Keratinocyte (primary cell): Measurements from ENCODE around the gene CFAP53. TPM values are rescaled to one million over a fixed set of nuclear protein-coding genes. Genes with fewer than 3 reads are reported as not detected.

Experiments
- DNase-seq: peaks from one replicate; pipeline ENCODE4 v3.0.0-alpha.2; 2011; ENCODE audit warnings: low read depth, missing footprints, low spot score
- FAIRE-seq: peaks from 2 replicates; lab custom pipeline; 2011; peaks lifted over from hg19 to GRCh38; lab: Jason Lieb, UNC
- H2AFZ ChIP-seq: 2 replicates; pipeline ENCODE4 v1.6.0; 2012; ENCODE audit warnings: low read length, control low read depth, inconsistent platforms; ENCODE audit not compliant: control insufficient read depth
- H3K27ac ChIP-seq: 2 replicates; pipeline ENCODE4 v1.5.1; 2011; ENCODE audit warnings: low read length; ENCODE audit not compliant: control insufficient read depth, insufficient read depth
- H3K27me3 ChIP-seq: 3 replicates; pipeline ENCODE4 v1.6.0; 2011; ENCODE audit warnings: low read length; ENCODE audit not compliant: control insufficient read depth, insufficient read depth; ENCODE audit errors: extremely low read depth
- H3K36me3 ChIP-seq, 2 experiments: 2 replicates in 1 of 2; 3 replicates in 1 of 2; pipeline ENCODE4 v1.5.1; 2011; ENCODE audit warnings: low read length in 2 of 2, mild to moderate bottlenecking in 1 of 2; ENCODE audit not compliant: control insufficient read depth in 2 of 2, insufficient read depth in 2 of 2; ENCODE audit errors: extremely low read depth in 1 of 2
- H3K4me1 ChIP-seq: 3 replicates; pipeline ENCODE4 v1.5.1; 2011; ENCODE audit warnings: low read length; ENCODE audit not compliant: control insufficient read depth, insufficient read depth; ENCODE audit errors: extremely low read depth
- H3K4me2 ChIP-seq: 3 replicates; pipeline ENCODE4 v1.6.0; 2011; ENCODE audit warnings: low read depth, low read length; ENCODE audit not compliant: control insufficient read depth, insufficient read depth; ENCODE audit errors: extremely low read depth
- H3K4me3 ChIP-seq, 3 experiments: fragments of 200-600 bp in 1 of 3; sonication (generic) in 1 of 3; 2 replicates in 2 of 3; 3 replicates in 1 of 3; pipeline ENCODE4 v1.5.1; 2011 to 2016; ENCODE audit warnings: low read length in 3 of 3, mild to moderate bottlenecking in 3 of 3, control low read depth in 2 of 3, inconsistent platforms in 1 of 3, low read depth in 1 of 3, mixed read lengths in 1 of 3, mixed run types in 1 of 3, moderate library complexity in 1 of 3; ENCODE audit not compliant: control insufficient read depth in 2 of 3, insufficient read depth in 2 of 3; ENCODE audit errors: extremely low read depth in 1 of 3
- H3K79me2 ChIP-seq: 2 replicates; pipeline ENCODE4 v1.6.0; 2012; ENCODE audit warnings: low read length; ENCODE audit not compliant: control insufficient read depth, insufficient read depth
- H3K9ac ChIP-seq: 3 replicates; pipeline ENCODE4 v1.6.0; 2011; ENCODE audit warnings: low read length; ENCODE audit not compliant: control insufficient read depth, insufficient read depth; ENCODE audit errors: extremely low read depth
- H3K9me1 ChIP-seq: 3 replicates; pipeline ENCODE4 v1.6.0; 2011; ENCODE audit warnings: low read length; ENCODE audit not compliant: control insufficient read depth, insufficient read depth; ENCODE audit errors: extremely low read depth
- H3K9me3 ChIP-seq: 2 replicates; pipeline ENCODE4 v1.5.1; 2012; ENCODE audit warnings: low read depth, low read length; ENCODE audit not compliant: control insufficient read depth
- H4K20me1 ChIP-seq: 3 replicates; pipeline ENCODE4 v1.6.0; 2011; ENCODE audit warnings: low read length; ENCODE audit not compliant: control insufficient read depth, insufficient read depth; ENCODE audit errors: extremely low read depth
- CTCF ChIP-seq, 3 experiments: IDR thresholded peaks in 1 of 3; conservative IDR thresholded peaks in 1 of 3; optimal IDR thresholded peaks in 1 of 3; 2 replicates in 2 of 3; 3 replicates in 1 of 3; pipeline versions ENCODE3 to v1.5.1; 2011; ENCODE audit warnings: low read length in 3 of 3, mild to moderate bottlenecking in 3 of 3, moderate library complexity in 2 of 3, control low read depth in 1 of 3, inconsistent platforms in 1 of 3; ENCODE audit not compliant: insufficient read depth in 2 of 3; ENCODE audit errors: extremely low read depth in 1 of 3
- EZH2 ChIP-seq: IDR thresholded peaks from one replicate; pipeline ENCODE4 v1.6.1; 2012; ENCODE audit warnings: inconsistent platforms, mild to moderate bottlenecking, low read length, moderate library complexity
- dilution Hi-C: fragments of 300-500 bp; cut with MboI; formaldehyde crosslinking; loops from one replicate; pipeline ENCODE4 v1.7.0; 2020; ENCODE audit warnings: low sequenced_read_pairs; ENCODE audit not compliant: extremely low pct_ligation_motif_present
- polyA plus RNA-seq, 5 experiments: library from polyadenylated mRNA; depleted of rRNA in 3 of 5; stranded (reverse) in 3 of 5; stranded (forward) in 1 of 5; unstranded in 1 of 5; fragments of >200 nt; gene quantifications; 1 replicate in 1 of 5; 2 replicates in 3 of 5; 3 replicates in 1 of 5; pipeline versions ENCODE4 v1.2.1 to v1.2.3, GENCODE V29; 2011 to 2012; ENCODE audit warnings: missing spikeins in 2 of 5, low read depth in 1 of 5, low replicate concordance in 1 of 5

Gene CFAP53
- polyA plus RNA-seq, 1 donor (not counting 4 experiments of a cell fraction or from before 2014, with no cell fraction given): 0.59 TPM

- Histone ChIP-seq H4K20me1 (no peaks in the 10 kb centered on the region), H3K4me2 (peak overlapping the region; percentile 32), H3K36me3 (peaks cover 19 to 33% of the 10 kb centered on the region in 2 experiments), H3K79me2 (peaks cover 45% of the 10 kb centered on the region), H3K9ac (peak overlapping the region; percentile 22), H3K4me1 (peaks cover 35% of the 10 kb centered on the region), H3K27me3 (no peaks in the 10 kb centered on the region), H2AFZ (no peak overlapping the region), H3K4me3 (no peak overlapping the region), H3K9me1 (no peaks in the 10 kb centered on the region), H3K27ac (peak overlapping the region; percentile 61), H3K9me3 (no peaks in the 10 kb centered on the region)
- TF ChIP-seq EZH2: no peak
- dilution Hi-C loops: no loop called here
- DNase-seq (no peak), FAIRE-seq (no peak)
Observed at GRCh38 chr18:50285071-50285470, 18.8 kb upstream of the CFAP53 start.

- H3K79me2 ChIP-seq: peaks cover 52% of the 10 kb centered on the region
- no peak overlapping the region for H3K4me3 ChIP-seq
- H3K27ac ChIP-seq: peak overlapping the region; percentile 61
- no peaks in the 10 kb centered on the region for H3K27me3 ChIP-seq
- H3K9ac ChIP-seq: peak overlapping the region; percentile 22
- no peaks in the 10 kb centered on the region for H3K9me3 ChIP-seq
- no peaks in the 10 kb centered on the region for H4K20me1 ChIP-seq
- TF ChIP-seq CTCF (optimal IDR thresholded peaks at IDR 0.05 in 1 of 3, IDR thresholded peaks at IDR 0.05 in 1 of 3, conservative IDR thresholded peaks at IDR 0.05 in 1 of 3; ENCODE audit: extremely low read depth in 1 of 3, insufficient read depth in 2 of 3, low read length in 3 of 3) (no peak), EZH2 (no peak)
- dilution Hi-C loops: no loop called here
- peaks cover 3% of the 10 kb centered on the region for H3K9me1 ChIP-seq
- peak overlapping the region; percentile 32 for H3K4me2 ChIP-seq
- H3K4me1 ChIP-seq: peaks cover 42% of the 10 kb centered on the region
- peak; percentile 90 for FAIRE-seq
- no peak overlapping the region for H2AFZ ChIP-seq
- DNase-seq: no peak
- H3K36me3 ChIP-seq: peaks cover 19 to 40% of the 10 kb centered on the region in 2 experiments
Observed at GRCh38 chr18:50284255-50284885, 18.1 kb upstream of the CFAP53 start.
